Activated CD4-positive, alpha-beta T cell treated with anti-CD3 and anti-CD28 coated beads for 48 hours (primary cell): ENCODE results near the gene TANGO2.

ENCODE experiments used
- DNase-seq: peaks from one replicate; pipeline ENCODE4 v3.0.0-alpha.2; 2020

TANGO2 gene

DNA sequence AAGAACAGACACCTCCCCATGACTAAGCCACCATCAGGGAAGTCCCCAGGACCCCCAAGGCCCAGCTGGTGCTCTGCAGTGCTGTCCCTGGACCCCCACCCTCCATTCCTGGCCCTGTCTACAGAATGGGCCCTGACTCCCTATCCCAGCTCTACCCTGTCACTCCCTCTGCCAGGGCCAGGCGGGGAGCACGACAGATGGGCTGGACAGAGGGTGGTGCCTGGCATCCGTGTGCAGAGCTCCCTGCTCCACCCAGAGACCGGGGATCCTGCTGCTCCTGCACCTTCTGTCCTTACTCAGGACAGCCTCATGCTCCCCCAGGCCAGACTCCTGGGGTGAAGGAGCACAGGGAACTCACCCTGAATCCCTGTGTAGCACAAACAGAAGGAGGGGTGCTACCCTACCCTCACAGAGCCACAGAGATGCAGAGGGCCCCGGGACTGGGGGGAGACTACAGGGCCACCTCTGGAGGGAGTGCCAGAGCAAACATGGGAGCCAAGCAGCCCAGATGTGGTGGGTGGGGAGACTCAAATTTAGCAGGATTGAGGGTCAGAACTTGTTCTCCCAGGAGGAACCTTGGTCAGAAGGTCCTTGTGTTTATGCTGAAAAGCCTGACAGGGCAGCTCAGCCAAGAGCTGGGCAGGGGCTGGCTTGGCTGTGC is 6.3 kb upstream of the TANGO2 start:
- DNase-seq: no peak

GRCh38 chr22:20015187-20015625 is 5.7 kb upstream of the TANGO2 start:
- no peak for DNase-seq

- DNase-seq: peak; percentile 24
Observed at GRCh38 chr22:20015971-20016733, 4.8 kb upstream of the TANGO2 start.

- peak; percentile 93 for DNase-seq
Observed at GRCh38 chr22:20016734-20017621, 3.9 kb upstream of the TANGO2 start, which contains the start of gene ARVCF. ARVCF (minus strand) TSS chr22:20016823; CDS start chr22:19990794, 26,029 bp downstream.

DNA sequence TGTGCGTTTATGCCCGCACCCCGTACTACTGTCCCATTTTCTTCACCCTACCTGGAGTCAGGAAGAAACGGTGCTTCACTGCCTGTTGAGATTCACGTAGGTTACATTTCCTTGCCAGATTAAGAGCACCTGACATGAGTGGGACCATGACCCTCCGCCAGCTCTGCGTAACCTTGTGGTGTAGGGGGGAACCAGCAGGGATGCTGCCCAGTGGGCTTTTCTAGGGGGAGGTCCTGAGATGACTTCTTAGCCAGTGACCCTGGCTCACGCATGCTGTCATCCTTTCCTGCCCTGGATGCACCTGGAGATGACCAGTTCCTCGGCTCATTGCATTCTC is 3.3 kb upstream of the TANGO2 start:
- DNase-seq: no peak

- no peak for DNase-seq
Observed at GRCh38 chr22:20018001-20018400, 2.9 kb upstream of the TANGO2 start.

DNA sequence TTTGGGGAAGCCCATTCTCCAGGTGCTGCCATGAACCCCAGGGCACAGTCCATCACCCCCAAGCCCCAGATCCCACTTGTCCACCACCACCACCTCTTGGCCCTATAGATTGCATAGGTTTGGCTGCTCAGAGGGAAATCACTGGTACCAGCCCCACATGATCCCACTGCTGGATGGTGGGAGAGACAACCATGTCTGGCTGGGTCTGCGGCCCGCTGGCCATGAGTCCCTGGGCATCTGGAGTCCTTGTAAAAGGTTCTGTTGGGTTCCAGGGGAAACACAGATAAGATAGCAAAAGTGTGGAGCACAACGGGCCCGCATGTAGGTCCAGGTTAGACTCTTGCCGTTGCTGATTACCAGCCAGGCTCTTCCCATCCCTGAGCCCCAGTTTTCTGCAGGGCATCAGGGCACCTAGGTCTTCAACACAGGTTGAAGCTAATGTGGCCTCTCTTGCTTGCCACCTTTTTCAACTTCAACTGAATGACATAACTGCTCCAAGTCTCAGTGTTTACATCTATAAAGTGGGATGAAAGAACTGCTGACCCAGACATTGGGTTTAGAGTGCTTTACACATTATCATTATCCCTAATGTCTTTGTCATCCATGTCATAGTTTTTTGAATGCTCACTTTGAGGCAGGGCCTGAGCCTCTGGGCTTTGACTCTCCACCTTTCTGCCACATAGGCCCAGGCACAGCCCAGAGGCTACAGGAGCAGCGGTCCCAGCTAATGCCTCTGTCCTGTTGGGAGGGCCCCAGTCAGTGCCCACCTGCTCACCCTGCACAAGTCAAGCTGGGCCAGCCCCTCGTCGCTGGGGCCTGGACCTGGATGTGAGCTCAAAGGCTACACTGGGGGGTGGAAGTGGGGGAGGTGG is 1.0 kb upstream of the TANGO2 start:
- no peak for DNase-seq

- DNase-seq: peak; percentile 20
Observed at GRCh38 chr22:20021196-20022181, 579 bp downstream of the TANGO2 start.

DNA sequence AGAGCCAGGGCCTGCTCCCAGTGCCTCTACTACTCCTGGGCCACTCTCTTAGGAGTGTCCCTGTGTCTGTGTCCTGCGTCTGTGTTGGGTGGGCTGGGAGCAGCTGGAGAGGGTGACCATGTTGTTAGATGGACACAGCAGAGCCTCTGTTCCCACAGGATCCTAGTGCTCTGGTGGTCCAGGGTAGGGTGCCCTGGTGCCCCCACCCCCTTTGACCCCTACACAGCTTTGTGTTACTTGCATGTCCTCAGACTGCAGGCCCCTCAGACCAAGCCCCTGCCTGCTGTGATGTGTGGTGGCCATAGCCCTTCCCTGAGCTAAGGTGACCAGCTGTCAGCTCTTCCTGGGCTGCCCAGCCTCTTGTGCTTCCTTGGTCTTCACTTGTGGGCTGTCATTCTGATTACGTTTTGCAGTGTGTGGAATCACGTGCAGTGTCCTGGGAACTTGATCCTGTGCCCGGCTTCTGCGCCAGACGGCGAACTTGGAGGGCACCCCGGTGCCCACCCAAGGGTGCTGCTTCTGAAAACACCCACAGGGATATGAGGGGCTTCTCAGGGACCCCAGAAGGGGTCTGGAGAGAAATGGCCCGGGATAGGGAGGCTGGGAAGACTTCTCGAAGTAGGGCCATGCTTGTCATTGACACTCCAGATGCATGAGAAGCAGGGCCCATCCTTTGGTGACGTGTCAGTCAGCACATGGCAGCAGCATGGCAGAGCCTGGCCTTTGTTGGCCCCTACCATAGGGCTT is 1.5 kb downstream of the TANGO2 start:
- no peak for DNase-seq

- no peak for DNase-seq
Observed at GRCh38 chr22:20022978-20023613, 2.2 kb downstream of the TANGO2 start.

DNA sequence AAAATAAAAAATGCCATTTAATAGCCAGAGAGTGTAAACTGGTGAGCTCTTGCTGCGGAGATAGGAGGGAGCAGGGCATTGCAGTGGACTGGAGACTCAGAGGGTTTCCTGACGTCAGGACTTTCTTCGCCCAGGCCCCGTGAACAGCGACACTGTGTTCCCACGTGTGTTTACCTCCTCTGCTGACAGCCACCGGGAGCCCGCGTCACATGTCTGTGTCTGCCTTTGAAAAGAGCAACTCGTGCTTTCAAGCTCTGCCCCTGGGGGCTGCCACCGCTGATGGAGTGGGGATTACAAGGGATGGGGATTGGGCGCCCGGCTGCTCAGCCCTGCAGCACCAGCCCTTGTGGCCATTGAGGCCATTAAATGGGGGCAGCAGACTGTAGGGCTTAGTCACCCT is 3.3 kb downstream of the TANGO2 start:
- no peak for DNase-seq

DNA sequence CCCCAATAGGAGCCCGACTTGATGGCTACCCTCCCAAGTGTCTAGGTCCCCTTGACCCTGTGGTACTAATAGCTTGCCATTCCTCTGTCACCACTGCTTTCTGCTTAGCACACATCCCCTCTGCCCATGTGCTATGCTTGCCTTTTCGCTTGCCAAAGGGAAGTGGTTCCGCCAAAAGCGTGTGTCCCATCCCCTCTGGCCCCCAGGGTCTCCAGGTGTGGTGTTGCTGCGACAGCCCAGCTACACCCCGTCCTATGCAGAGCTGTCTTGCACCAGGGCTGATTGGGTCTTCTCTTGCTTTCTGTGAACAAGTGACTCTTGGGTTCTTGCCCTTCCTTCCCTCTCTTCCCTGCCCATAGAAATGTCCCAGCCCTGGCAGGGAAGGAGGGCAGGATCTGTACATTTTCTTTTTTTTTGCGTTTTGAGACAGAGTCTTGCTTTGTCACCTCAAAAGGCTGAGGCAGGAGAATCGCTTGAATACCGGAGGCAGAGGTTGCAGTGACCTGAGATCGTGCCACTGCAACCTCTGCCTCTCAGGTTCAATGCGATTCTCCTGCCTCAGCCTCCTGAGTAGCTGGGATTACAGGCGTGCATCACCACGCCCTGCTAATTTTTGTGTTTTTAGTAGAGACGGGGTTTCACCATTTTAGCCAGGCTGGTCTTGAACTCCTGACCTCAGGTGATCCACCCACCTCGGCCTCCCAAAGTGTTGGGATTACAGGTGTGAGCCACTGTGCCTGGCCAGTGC is 3.9 kb downstream of the TANGO2 start:
- no peak for DNase-seq

- no peak for DNase-seq
Observed at GRCh38 chr22:20025401-20026203, 4.7 kb downstream of the TANGO2 start.

DNA sequence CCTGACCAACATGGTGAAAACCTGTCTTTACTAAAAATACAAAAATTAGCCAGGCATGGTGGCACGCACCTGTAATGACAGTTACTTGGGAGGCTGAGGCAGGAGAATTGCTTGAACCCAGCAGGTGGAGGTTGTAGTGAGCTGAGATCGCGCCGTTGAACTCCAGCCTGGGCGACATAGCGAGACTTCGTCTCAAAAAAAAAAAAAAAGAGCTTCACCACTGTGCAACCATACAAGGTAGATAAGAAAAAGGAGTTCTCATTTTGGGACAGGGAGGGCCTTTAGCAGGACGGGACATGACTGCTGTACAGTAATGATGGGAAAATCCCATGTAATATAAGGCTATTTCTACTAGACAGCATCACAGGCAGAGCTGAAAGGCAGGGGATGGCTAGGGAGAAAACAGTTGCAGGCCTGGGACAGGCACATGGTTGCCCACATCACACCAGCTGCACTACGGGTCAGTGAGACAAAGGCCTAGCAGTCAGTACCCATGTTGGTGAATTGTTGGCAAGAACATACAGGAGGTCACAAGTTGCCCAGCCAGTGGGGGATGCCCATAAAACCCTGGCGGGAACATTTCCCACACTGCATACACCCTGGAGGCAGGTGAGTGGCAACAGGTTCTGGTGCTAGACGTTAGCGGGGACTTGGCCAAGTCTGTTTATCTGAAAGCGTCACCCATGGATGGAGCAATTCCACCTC is 5.4 kb downstream of the TANGO2 start:
- no peak for DNase-seq

DNA sequence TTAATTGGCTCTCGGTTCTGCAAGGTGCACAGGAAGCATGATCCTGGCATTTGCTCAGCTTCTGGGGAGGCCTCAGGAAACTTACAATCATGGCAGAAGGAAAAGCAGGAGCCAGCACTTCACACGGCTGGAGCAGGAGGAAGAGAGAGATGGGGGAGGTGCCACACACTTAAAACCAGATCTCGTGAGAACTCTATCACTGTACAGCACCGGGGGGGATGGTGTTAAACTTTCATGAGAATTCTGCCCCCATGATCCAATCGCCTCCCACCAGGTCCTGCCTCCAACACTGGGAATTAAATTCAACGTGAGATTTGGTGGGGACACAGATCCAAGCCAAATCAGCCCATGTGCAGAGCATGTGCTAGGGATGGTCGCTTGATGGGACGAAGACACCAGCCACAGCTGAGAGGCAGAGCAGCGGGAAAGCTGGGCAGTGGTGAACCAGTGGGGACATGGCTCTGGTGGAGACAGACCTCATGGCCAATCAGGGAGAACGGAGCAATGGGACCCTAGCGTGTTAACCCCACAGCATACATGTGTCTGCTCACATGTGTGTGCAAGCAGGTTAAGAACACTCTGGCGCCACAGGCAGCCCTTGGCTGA is 6.2 kb downstream of the TANGO2 start:
- no peak for DNase-seq

DNA sequence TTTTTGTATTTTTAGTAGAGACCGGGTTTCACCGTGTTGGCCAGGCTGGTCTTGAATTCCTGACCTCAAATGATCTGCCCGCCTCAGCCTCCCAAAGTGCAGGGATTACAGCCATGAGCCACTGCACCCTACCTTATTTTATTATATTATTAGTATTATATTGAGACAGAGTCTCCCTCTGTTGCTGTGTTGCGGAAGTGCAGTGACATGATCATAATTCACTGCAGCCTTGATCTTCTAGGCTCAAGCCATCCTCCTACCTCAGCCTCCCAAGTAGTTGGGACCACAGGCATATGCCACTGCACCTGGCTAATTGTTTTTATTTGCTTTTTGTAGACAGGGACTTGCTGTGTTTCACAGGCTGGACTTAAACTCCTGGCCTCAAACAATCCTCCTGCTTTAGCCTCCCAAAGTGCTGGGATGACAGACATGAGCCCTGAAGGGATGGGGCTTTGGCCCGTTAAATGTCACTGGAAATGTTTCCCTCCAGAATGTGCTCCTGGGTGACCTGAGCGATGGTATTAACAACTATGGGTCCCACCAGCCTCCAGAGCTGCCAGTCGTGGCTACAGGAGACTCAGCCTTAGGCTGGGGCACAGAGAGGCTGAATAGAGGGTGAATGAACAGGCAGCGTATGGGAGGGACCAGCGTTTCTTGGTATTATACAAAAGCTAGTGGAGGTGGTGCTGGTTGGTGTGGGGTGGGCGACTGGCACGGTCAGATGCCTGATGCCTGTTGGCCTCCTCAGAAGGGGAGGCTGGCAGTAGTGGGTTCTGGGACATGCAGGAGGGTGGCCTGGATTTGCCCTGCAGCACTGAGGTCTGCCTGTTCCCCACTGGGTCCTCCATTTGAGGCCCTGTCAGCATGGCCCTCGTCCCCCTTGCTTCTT is 7.3 kb downstream of the TANGO2 start:
- no peak for DNase-seq
